ENCODE measurements around the gene SIPA1L3. TPM values are rescaled to one million over a fixed set of nuclear protein-coding genes. Genes with fewer than 3 reads are reported as not detected.

Gene SIPA1L3
- total and polyA plus RNA-seq, 2 experiments from 2014 or later, result 15.7 to 54.1 TPM

DNA sequence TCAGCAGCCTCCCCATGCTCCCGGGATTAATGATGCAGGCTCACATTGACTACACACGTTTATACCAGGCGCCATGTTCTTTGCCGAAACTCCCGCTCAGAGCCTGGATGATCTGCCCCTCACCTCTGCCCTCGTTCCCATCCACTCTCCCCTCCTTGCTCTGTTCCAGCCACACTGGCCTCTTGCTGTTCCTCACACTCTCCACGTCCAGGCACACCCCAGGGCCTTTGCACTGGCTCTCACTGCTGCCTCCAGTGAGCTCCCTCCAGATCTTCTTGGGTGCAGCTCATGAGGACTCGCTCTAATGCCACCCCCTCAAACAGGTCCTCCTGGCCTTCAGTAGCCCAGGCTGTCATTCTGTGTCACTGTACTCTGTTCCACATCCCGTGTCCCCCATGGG lies 277.8 kb downstream of the SIPA1L3 start:
- Mint-ChIP-seq H3K27ac (no peak overlapping the region), H3K4me3 (no peak overlapping the region)
- no peak for ATAC-seq

More for the DNA sequence above, 277.8 kb downstream of the SIPA1L3 start:
- TF ChIP-seq ZNF114 (CRISPR knock-in tag; IDR thresholded peaks at IDR 0.05), result no peak
- no peak for TF ChIP-seq ZNF462 (CRISPR knock-in tag; IDR thresholded peaks at IDR 0.05)
- no peak for TF ChIP-seq EZH2phosphoT487 (IDR thresholded peaks at IDR 0.05; ENCODE audit: unreplicated experiment)
- no peak for TF ChIP-seq EZH2 (IDR thresholded peaks at IDR 0.05; ENCODE audit: low read depth, unreplicated experiment)
- no peak for TF ChIP-seq POLR2AphosphoS5 (IDR thresholded peaks at IDR 0.05; ENCODE audit: low read depth)
- no peak for TF ChIP-seq STAT1 (IDR thresholded peaks at IDR 0.05; ENCODE audit: unreplicated experiment)
- TF ChIP-seq CTCF (conservative IDR thresholded peaks at IDR 0.05; ENCODE audit: low read depth in 2 of 2), result no peak
- no peak for TF ChIP-seq ZNF331 (CRISPR knock-in tag; IDR thresholded peaks at IDR 0.05; ENCODE audit: low read depth)
- TF ChIP-seq CREB1 (CRISPR knock-in tag; IDR thresholded peaks at IDR 0.05; ENCODE audit: low read depth), result no peak
- no peak for TF ChIP-seq JUNB (IDR thresholded peaks at IDR 0.05; ENCODE audit: unreplicated experiment)
- TF ChIP-seq NANOG (IDR thresholded peaks at IDR 0.05; ENCODE audit: borderline replicate concordance), result no peak
- TF ChIP-seq, protein P1, sequence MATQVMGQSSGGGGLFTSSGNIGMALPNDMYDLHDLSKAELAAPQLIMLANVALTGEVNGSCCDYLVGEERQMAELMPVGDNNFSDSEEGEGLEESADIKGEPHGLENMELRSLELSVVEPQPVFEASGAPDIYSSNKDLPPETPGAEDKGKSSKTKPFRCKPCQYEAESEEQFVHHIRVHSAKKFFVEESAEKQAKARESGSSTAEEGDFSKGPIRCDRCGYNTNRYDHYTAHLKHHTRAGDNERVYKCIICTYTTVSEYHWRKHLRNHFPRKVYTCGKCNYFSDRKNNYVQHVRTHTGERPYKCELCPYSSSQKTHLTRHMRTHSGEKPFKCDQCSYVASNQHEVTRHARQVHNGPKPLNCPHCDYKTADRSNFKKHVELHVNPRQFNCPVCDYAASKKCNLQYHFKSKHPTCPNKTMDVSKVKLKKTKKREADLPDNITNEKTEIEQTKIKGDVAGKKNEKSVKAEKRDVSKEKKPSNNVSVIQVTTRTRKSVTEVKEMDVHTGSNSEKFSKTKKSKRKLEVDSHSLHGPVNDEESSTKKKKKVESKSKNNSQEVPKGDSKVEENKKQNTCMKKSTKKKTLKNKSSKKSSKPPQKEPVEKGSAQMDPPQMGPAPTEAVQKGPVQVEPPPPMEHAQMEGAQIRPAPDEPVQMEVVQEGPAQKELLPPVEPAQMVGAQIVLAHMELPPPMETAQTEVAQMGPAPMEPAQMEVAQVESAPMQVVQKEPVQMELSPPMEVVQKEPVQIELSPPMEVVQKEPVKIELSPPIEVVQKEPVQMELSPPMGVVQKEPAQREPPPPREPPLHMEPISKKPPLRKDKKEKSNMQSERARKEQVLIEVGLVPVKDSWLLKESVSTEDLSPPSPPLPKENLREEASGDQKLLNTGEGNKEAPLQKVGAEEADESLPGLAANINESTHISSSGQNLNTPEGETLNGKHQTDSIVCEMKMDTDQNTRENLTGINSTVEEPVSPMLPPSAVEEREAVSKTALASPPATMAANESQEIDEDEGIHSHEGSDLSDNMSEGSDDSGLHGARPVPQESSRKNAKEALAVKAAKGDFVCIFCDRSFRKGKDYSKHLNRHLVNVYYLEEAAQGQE (IDR thresholded peaks at IDR 0.05; ENCODE audit: unreplicated experiment), result no peak
- TF ChIP-seq, protein P2, sequence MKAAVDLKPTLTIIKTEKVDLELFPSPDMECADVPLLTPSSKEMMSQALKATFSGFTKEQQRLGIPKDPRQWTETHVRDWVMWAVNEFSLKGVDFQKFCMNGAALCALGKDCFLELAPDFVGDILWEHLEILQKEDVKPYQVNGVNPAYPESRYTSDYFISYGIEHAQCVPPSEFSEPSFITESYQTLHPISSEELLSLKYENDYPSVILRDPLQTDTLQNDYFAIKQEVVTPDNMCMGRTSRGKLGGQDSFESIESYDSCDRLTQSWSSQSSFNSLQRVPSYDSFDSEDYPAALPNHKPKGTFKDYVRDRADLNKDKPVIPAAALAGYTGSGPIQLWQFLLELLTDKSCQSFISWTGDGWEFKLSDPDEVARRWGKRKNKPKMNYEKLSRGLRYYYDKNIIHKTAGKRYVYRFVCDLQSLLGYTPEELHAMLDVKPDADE (IDR thresholded peaks at IDR 0.05), result no peak
- H3K4me1 Mint-ChIP-seq, result peaks cover 26% of the 10 kb centered on the region; the same call in 2 of the 3 replicates
- Histone ChIP-seq H3K9me2 (ENCODE audit: insufficient read depth) (no peaks in the 10 kb centered on the region), H3K4me1 (ENCODE audit: insufficient read depth) (peaks cover 12% of the 10 kb centered on the region; the same call in 1 of the 2 replicates), H3K79me2 (replicated peaks; ENCODE audit: insufficient read depth) (no peaks in the 10 kb centered on the region), H3F3A (replicated peaks; ENCODE audit: low read depth) (no peaks in the 10 kb centered on the region), H2AFZ (no peak overlapping the region), H3K4me2 (no peak overlapping the region), H3K36me3 (ENCODE audit: insufficient read depth) (no peaks in the 10 kb centered on the region), H3K4me3 (no peak overlapping the region), H4K20me1 (replicated peaks; ENCODE audit: insufficient read depth) (peaks cover 7% of the 10 kb centered on the region; the same call in 1 of the 2 replicates), H3K27ac (ENCODE audit: low read depth) (no peak overlapping the region), H3K27me3 (ENCODE audit: insufficient read depth) (no peaks in the 10 kb centered on the region)
- no peak for DNase-seq (ENCODE audit: low spot score)
- H3K9me3 Mint-ChIP-seq, result peaks cover 4% of the 10 kb centered on the region; the same call in 2 of the 3 replicates
- peaks cover 15% of the 10 kb centered on the region for H3K27me3 Mint-ChIP-seq (ENCODE audit: insufficient read depth, low read depth, poor library complexity)
- peaks cover 24% of the 10 kb centered on the region for H3K36me3 Mint-ChIP-seq (ENCODE audit: low read depth)

Data from GM23338 (cell line).